ENCODE measurements around the gene PER2. TPM values are rescaled to one million over a fixed set of nuclear protein-coding genes. Genes with fewer than 3 reads are reported as not detected.

Gene PER2
- total and polyA plus RNA-seq, 2 donors (not counting 1 experiment from before 2014, with no cell fraction given) = 3.2 to 12.6 TPM

- no peak overlapping the region for H2AFZ ChIP-seq (ENCODE audit: insufficient read depth, low read depth, low read length, poor library complexity, severe bottlenecking)
- no peak for DNase-seq
- no peaks in the 10 kb centered on the region for H4K20me1 ChIP-seq (ENCODE audit: control insufficient read depth, insufficient read depth, low read length, poor library complexity, severe bottlenecking)
- no peaks in the 10 kb centered on the region for H3K36me3 ChIP-seq (replicated peaks in 1 of 2; ENCODE audit: control extremely low read depth in 1 of 2, control insufficient read depth in 1 of 2, extremely low read depth in 1 of 2, insufficient read depth in 2 of 2, low read length in 1 of 2)
- Mint-ChIP-seq H3K4me1 (no peaks in the 10 kb centered on the region), H3K27me3 (peaks cover 9% of the 10 kb centered on the region), H3K4me3 (no peak overlapping the region), H3K9me3 (ENCODE audit: insufficient read depth) (no peaks in the 10 kb centered on the region), H3K27ac (no peak overlapping the region)
- TF ChIP-seq EZH2 (IDR thresholded peaks at IDR 0.05; ENCODE audit: borderline replicate concordance, insufficient read depth, low read depth, low read length, poor library complexity, severe bottlenecking) (no peak), CTCF (IDR thresholded peaks at IDR 0.05) (no peak)
- H3K4me2 ChIP-seq (replicated peaks; ENCODE audit: low read depth, low read length, poor library complexity, severe bottlenecking) = no peak overlapping the region
- H3K27me3 ChIP-seq (replicated peaks in 1 of 4; ENCODE audit: control extremely low read depth in 1 of 4, control insufficient read depth in 3 of 4, insufficient read depth in 4 of 4, low read length in 3 of 4) = peaks cover 0 to 12% (median 0%) of the 10 kb centered on the region in 4 experiments
- H3K9ac ChIP-seq (ENCODE audit: low read length) = no peak overlapping the region
- no peaks in the 10 kb centered on the region for H3K4me1 ChIP-seq (ENCODE audit: control insufficient read depth in 2 of 2, insufficient read depth in 2 of 2, low read length in 2 of 2)
- no peak overlapping the region for H3K27ac ChIP-seq (ENCODE audit: low read length in 2 of 2)
- H3K4me3 ChIP-seq (ENCODE audit: control extremely low read depth in 1 of 5, extremely low read depth in 1 of 5, insufficient read depth in 1 of 5, low read depth in 2 of 5, low read length in 4 of 5) = no peak overlapping the region
- H3K79me2 ChIP-seq (ENCODE audit: control insufficient read depth, insufficient read depth, low read length) = no peaks in the 10 kb centered on the region
- H3K9me3 ChIP-seq (ENCODE audit: control extremely low read depth in 1 of 3, control insufficient read depth in 2 of 3, insufficient read depth in 1 of 3, low read length in 2 of 3) = no peaks in the 10 kb centered on the region
- POLR2A ChIA-PET = no interaction called here
- intact Hi-C loops (cut with micrococcal nuclease) = no loop called here
- CTCF ChIA-PET = no interaction called here
- 88% methylated on average over 18 of the region's 24 CpGs for WGBS (ENCODE audit: insufficient coverage)
- no peak for ATAC-seq (ENCODE audit: low read depth)
Measured at GRCh38 chr2:238296638-238297457, 8.4 kb upstream of the PER2 start.

All from B cell (primary cell).